HG03025 (cell line): ENCODE measurements around the gene IQSEC1.
"Not testable (repeated sequence)": the region's sequence is repeated elsewhere in the genome, so short reads cannot be mapped to it uniquely, and the experiment has no call there.

Experiments used
- ATAC-seq: cut with Tn5 transposase; IDR thresholded peaks from one replicate; pipeline ENCODE4 v1.9.1; 2021; ENCODE audit warnings: mild to moderate bottlenecking, moderate library complexity; ENCODE audit not compliant: unreplicated experiment, low FRiP score

Gene IQSEC1

GRCh38 chr3:12890610-12891390 is 182.4 kb downstream of the IQSEC1 start:
- ATAC-seq, result no peak

GRCh38 chr3:12886736-12887135 is 186.5 kb downstream of the IQSEC1 start:
- ATAC-seq, result no peak

- ATAC-seq, result peak; percentile 54
Measured at GRCh38 chr3:12886106-12886679, 187.0 kb downstream of the IQSEC1 start.

- no peak for ATAC-seq
Measured at GRCh38 chr3:12885583-12885930, 187.7 kb downstream of the IQSEC1 start.

DNA sequence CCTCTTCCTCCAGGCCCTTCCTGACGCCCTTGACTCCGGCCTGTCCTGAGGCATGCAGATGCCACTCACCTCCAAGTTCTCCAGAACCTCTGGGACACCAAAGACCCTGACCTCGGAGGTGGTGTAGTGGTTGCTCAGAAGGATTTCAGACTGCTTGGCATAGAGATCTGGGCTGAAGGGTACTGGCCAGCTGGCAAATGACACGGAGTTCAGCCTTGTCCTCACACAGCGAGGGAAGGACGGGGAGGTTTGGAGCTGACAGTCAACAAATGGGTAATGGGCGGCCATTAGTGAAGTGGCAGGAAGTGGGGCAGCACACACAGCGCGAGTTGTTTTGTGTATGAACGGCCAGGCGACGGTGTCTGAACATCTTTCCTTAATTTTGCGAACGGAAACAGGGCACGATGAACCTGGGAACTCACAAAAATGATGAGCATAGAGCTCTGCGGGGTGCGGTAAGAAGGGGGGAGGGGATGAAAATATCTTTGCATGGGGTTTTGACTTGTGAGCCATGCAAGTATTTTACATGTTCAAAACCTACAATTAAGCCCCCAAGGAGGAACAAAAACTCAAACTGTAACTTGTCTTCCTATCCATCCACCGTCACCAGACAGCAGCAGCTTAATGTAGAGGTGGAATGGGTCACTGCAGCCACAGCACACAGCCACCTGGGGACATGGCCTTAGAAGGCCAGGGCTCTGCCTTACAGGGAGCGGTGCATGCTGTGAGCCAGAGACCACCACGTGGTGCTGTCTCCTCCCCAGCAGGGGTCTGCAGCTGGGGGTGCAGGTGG is 188.2 kb downstream of the IQSEC1 start:
- no peak for ATAC-seq

DNA sequence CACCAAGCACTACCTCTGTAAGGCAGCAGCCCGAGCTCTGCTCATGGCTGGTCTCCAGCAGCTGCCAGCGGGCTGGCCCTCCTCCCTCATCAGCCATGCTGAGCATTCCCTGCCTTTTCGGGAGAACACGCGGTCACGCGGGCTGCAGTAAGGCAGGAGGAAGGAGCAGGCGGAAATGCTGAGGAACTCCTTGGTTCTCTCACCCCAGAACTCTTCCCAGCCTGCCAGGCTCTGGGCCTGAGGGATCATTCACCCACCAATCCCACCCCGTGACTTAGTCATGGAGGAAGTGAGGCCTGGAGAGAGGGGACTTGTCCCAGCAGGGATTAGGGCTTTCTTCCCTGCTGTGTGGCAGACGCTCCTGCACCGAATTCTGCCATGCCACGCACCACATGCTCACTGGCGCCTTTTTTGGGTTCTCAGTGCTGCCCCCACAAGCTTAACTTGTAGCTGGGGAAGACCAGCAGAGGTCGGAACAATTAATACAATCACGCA is 189.0 kb downstream of the IQSEC1 start:
- ATAC-seq, result no peak

DNA sequence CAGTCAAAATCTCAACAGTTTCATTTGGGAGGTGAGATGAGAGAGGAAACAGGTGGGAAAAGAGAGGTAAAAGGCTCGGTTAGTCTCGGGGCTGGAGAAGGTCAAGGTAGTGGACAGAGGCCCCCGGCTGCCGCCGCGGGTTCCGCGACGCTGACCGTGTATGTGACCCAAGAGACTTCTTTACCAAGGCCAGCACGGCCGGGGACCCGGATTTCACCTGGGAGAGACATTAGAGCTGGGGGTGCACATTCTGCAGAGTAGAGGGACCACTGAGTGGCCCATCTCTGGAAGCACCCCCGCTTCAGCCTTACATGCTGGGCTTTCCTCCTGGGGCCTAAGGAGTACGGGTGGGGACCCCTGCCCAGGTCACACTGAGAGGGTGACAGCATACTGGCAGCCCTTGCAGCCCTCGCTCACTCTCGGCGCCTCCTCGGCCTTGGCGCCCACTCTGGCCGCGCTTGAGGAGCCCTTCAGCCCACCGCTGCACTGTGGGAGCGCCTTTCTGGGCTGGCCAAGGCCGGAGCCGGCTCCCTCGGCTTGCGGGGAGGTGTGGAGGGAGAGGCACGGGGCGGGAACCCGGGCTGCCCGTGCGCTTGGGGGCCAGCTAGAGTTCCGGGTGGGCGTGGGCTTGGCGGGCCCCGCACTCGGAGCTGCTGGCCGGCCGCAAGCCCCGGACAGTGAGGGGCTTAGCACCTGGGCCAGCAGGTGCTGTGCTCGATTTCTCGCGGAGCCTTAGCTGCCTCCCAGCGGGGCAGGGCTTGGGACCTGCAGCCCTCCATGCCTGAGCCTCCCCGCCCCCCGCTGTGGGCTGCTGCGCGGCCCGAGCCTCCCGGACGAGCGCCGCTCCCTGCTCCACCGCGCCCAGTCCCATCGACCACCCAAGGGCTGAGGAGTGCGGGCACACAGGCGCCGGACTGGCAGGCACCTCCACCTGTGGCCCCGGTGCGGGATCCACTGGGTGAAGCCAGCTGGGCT is 190.6 kb downstream of the IQSEC1 start:
- no peak for ATAC-seq

DNA sequence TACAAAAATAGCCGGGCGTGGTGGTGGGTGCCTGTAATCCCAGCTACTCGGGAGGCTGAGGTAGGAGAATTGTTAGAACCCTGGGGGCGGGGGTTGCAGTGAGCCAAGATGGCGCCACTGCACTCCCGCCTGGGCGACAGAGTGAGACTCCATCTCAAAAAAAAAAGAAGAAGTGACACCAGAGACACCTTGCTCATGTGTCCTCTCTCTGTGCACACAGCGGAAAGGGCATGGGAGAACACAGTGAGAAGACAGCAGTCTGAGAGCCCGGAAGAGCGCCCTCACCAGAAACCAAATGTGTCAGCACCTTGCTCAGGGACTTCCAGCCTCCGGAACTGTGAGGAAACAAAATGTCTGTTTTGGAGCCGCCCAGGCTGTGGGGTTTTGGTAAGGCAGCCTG is 191.4 kb downstream of the IQSEC1 start:
- ATAC-seq, result not testable (repeated sequence)

GRCh38 chr3:12879191-12879815 is 193.9 kb downstream of the IQSEC1 start:
- ATAC-seq, result no peak

- not testable (repeated sequence) for ATAC-seq
Measured at GRCh38 chr3:12878758-12879157, 194.5 kb downstream of the IQSEC1 start.

- ATAC-seq, result no peak
Measured at GRCh38 chr3:12878141-12878574, 195.1 kb downstream of the IQSEC1 start.

GRCh38 chr3:12877040-12877439 is 196.2 kb downstream of the IQSEC1 start:
- ATAC-seq, result no peak

DNA sequence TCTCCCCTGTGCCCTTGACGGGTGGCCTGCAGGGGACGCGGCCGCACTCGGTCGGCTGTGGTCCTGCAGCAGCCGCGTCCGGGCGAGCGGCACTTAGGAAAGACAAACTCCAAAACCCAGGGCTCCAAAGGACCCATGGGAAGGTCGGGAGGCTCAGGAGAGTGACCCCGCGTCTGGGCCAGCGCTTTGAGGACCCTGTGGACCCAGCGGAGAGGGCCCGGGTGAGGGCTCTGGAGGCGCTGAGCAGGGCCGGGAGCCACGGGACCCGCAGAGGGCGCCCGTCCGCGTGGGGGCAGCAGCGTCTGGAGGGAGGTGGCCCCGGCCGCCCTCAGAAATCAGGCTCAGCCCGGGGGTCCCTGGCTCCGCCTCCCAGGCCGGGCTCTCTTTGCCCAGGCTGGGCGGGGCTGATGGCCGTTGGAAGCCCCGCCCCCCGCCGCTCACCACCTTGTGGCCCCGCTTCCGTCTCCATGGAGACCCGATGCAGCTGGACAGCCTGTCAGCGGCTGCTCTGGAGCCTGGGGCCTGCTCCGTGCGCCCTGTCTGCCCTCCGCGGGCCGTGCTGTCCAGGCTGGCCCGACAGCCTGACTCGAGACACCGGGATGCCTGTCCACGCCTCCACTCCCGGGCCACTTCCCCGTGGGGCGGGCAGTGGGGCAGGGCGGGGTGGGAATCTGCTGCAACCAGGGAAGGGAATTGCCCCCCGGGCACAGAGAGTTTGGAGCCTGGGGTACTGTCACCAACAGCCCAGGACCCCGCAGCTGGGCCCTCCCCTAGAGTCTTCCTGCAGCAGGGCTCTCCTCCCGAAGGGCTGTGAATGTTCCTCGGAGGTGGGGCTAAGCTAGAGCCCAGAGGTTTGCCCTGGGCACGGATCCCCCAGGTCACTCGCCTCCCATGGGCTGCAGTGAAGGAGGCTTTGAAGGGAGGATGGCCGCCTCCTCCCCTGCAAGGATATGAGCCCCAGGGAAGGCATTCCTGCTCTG is 197.1 kb downstream of the IQSEC1 start:
- no peak for ATAC-seq

- no peak for ATAC-seq
Measured at GRCh38 chr3:12871404-12871983, 201.7 kb downstream of the IQSEC1 start.

- no peak for ATAC-seq
Measured at GRCh38 chr3:12870942-12871341, 202.3 kb downstream of the IQSEC1 start.

DNA sequence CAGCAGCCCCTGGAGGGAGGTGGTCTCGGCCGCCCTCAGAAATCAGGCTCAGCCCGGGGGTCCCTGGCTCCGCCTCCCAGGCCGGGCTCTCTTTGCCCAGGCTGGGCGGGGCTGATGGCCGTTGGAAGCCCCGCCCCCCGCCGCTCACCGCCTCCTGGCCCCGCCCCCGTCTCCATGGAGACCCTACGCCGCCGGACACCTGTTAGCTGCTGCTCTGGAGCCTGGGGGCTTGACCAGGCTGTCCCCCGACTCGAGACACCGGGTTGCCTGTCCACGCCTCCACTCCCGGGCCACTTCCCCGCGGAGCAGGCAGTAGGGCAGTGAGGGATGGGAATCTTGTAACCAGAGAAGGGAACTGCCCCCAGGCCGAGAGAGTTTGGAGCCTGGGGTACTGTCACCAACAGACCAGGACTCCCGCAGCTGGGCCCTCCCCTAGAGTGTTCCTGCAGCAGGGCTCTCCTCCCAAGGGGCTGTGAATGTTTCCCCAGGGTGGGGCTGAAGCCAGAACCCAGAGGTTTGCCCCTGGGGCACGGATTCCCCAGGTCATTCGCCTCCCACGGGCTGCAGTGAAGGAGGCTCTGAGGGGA is 204.1 kb downstream of the IQSEC1 start:
- no peak for ATAC-seq

DNA sequence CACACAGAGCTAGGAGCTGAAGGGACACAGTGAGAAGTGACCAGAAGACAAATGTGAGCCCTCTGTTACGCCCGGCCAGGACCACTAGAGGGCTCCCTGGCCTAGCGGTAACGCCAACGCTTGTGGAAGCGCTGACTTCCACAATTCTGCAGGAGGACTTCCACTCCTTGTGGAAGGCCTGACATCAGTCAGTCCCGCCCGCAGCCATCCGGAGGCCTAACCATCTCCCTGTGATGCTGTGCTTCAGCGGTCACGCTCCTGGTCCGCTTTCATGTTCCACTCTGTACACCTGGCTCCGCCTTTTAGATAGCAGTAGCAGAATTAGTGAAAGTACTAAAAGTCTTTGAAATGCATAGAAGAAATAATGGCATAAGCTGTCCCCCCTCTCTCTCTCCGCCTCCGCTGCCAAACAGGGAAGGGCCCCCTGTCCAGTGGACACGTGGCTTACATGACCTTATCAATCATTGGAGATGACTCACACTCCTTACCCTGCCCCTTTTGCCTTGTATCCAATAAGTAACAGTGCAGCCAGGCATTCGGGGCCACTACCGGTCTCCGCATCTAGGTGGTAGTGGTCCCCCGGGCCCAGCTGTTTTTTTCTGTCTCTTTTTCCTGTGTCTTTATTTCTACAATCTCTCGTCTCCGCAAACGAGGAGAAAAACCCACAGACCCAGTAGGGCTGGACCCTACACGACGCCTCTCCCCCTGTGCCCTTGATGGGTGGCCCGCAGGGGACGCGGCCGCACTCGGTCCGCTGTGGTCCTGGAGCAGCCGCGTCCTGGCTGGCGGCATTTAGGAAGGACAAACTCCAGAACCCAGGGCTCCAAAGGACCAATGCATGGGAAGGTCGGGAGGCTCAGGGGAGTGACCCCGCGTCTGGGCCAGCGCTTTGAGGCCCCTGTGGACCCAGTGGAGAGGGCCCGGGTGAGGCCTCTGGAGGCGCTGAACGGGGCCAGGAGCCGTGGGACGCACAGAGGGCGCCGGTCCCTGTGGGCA is 204.9 kb downstream of the IQSEC1 start:
- ATAC-seq, result peak; percentile 54
